ENCODE data around the gene FRYL.
"Not testable (repeated sequence)": the region's sequence is repeated elsewhere in the genome, so short reads cannot be mapped to it uniquely, and the experiment has no call there.

- TF ChIP-seq ZNF709 (CRISPR knock-in tag; IDR thresholded peaks at IDR 0.05); CBX1 (IDR thresholded peaks at IDR 0.05; ENCODE audit: low read depth): not testable (repeated sequence)
These were observed 36.2 kb upstream of the FRYL start for GRCh38 chr4:48816297-48816696.

All from HepG2 (cell line).